GM21515 (cell line): Measurements from ENCODE around the gene IFFO2.
"Not testable (repeated sequence)": the region's sequence is repeated elsewhere in the genome, so short reads cannot be mapped to it uniquely, and the experiment has no call there.

Experiments
- ATAC-seq: cut with Tn5 transposase; IDR thresholded peaks from one replicate; pipeline ENCODE4 v1.9.1; 2021; ENCODE audit not compliant: unreplicated experiment

IFFO2 gene

GRCh38 chr1:18878538-18879214 is 77.8 kb downstream of the IFFO2 start:
- ATAC-seq: no peak

DNA sequence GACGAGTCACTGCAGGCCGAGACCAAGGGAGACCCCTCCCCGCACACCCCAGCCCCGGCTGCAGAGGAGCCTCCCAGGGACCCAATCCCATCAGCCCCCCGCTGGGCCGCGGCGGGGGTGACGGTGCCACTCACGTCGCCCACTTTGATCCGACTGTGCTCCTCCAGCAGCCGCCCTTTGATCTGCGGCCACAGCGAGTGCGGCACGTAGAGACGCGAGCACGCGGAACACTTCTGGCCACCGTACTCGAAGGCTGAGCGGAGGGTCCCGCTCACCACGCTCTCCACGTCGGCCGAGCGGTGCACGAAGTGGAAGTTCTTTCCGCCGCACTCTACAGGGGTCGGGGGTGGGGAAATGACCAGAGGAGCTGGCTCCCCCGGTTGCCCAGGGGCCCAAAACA is 79.2 kb downstream of the IFFO2 start:
- ATAC-seq: no peak

GRCh38 chr1:18876210-18876609 is 80.3 kb downstream of the IFFO2 start:
- no peak for ATAC-seq

DNA sequence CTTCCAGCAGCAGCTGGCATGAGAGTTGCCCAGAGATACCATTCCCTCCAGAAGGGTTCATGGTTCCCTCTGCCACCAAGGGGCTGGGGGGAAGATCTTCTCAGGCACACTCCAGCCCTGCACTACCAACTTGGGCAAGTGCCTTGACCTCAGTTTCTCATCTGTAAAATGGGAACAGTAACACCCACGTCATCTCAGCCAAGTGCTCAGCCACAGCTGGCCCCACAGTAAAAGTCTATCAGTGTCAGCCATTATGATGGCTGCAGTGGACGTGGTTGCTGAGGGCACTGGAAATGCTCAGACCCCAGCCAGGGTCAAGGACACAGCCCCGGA is 80.7 kb downstream of the IFFO2 start:
- ATAC-seq: no peak

DNA sequence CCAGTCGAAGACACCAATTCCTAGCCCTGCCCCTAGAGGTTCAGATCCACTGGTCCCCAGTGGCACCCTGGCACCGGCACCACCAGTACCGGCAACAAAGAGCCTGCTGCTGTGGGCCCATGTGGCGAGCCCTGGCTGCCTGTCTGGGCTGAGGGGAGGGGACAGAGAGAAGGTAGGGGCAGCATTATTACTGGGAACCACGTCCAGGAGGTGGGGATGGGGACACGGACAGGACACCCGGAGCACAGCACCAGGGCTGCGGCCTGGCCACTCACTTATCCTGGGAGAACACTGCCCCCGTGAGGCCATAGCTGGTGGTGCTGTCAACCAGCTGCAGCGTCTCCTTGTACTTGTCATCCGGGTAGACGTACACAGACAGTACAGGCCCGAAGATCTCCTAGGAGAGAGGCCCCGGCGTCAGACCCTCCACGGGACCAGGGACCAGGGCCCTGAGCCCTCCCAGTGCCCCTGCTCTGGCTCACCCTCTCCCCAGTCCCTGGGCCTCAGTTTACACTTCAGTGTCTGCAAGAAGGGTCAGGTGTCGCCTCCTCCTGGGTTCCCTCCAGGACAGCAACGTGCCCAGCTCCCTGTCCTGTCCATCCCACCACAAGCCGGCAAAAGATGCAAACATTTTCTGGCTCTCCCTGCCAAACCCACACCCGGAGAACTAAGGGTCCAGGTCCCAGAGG is 81.2 kb downstream of the IFFO2 start:
- no peak for ATAC-seq

DNA sequence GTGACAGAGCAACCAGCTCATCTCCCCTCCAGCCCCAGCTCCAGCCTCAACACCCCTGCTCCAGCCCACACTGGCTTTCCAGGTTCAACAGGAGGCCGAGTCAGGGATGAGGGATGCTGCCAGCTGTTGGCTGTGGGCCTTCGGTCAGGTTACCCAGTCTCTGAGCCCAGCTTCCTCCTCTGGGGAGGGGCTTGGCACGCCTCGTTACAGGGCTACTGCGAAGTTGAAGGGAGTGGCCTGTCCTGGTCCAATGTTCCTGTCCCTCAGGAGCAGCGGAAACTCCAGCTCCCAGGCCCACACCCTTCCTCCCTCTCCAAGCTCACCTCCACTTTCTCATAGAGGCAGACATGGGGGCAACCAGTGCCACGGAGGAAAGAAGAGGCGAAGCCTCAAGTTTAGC is 81.9 kb downstream of the IFFO2 start:
- ATAC-seq: no peak

- no peak for ATAC-seq
Measured at GRCh38 chr1:18874036-18874435, 82.4 kb downstream of the IFFO2 start.

DNA sequence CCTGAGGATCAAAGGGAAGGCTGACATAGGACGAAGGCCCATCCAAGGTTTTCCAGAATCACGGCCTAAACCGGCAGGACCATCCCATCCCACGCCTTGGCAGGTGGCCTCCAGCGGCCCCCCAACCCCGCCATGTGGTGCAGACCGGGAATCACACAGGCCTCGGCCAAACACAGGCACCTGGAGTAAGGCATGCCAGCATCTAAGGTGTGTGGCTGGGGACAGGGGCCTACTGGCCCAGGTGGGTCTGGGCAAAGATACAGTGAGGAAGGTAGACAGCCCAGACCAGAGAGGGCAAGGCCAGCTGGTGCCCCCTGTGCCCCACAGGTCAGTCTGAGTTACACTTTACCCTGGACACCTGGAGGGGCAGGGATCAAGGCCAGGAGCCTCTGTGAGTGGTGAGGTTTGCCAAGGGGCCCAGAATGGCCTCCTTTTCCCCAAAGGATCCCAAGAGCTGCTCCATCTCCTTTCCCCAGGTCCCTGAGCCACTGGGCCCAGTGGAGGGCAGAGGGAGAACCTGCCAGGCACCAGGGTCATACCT is 84.3 kb downstream of the IFFO2 start:
- ATAC-seq: no peak

GRCh38 chr1:18871401-18872070 is 84.9 kb downstream of the IFFO2 start:
- no peak for ATAC-seq

DNA sequence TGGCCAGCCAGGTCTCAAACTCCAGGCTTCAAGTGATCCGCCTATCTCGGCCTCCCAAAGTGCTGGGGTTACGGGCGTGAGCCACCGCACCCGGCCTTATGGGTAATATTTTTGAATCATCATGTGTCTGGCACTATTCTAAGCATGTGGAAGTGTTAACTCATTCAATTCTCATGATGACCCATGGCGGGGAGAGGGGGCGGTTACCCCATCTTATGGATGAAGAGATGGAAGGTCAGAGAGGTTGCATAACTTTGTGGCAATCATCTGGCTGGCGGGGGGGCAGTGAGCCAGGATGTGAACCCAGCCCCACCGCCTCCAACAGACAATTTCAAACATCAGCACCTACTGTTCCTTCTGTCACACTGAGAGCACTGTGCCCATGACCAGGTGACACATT is 85.5 kb downstream of the IFFO2 start:
- no peak for ATAC-seq

DNA sequence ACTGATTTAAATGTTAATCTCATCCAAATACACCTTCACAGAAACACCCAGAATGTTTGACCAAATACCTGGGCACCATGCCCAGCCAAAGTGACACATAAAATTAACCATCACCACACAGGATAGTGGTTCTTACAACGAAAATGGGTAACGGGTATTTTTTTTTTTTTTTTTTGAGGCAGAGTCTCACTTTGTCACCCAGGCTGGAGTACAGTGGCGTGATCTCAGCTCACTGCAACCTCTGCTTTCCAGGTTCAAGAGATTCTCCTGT is 85.9 kb downstream of the IFFO2 start:
- ATAC-seq: not testable (repeated sequence)

DNA sequence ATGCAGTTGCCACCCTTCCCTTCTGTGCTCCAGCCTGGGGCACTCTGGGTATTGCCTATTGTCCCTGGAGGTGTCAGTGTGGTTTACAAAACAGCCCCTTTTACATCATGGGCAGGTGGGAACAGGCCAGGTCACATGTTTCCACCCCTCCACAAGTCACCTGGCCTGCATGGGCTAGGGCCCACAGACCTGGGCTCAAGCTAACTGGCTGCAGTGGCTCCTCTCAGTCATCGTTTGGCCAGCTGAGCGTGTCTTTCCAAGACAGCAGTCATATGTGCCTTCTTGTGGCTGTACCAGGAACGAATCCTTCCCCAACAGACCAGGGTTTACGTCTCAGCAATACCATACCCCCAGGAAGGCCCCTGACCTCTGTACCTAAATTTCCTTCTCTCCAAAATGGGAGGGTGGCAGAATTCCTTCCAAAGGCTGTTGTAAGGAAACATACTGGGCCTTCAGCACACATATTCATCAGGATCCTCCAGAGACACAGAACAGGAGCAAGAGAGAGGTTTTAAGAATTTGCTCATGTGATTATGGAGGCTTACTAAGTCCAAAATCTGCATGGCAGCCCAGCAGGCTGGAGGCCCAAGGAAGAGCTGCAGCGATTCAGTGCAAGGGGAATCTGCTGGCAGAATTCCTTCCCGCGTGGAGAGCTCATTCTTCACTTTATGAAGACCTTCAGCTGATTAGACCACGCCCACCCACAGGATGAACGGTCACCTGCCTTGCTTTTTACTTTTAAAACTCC is 86.5 kb downstream of the IFFO2 start:
- no peak for ATAC-seq

DNA sequence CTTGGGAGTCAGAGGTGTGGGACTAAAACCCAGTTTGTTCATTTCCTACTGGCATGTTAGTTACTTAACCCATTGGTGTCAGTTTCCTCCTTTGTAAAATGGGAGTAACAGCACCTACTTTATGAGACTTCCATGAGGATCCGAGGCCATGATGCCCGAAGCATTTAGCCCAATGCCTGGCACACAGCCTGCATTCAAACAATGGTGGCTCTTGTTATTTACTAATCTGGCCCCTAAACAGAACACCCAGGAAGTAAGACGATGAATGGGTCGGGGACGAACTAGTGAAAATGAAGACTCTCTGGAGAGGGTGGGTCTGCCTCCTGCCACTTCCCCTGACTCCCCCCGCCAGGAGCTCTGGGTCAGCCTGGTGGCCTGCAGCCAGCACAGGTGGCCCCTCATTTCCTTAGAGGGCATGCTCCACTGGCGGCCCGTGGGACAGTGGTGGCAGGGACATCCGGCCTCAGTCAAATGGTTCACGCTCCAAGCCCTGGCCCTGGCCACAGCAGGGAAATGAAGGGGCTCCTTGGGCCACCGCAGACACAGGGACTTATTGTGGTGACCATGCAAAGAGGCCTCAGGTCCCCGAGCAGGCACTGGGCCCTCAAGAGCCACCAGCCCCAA is 87.6 kb downstream of the IFFO2 start:
- ATAC-seq: no peak

- ATAC-seq: no peak
Measured at GRCh38 chr1:18868354-18868753, 88.1 kb downstream of the IFFO2 start.

GRCh38 chr1:18866846-18867245 is 89.6 kb downstream of the IFFO2 start:
- ATAC-seq: no peak

- ATAC-seq: no peak
Measured at GRCh38 chr1:18866314-18866713, 90.2 kb downstream of the IFFO2 start.

GRCh38 chr1:18865176-18865575 is 91.3 kb downstream of the IFFO2 start:
- ATAC-seq: no peak

- ATAC-seq: no peak
Measured at GRCh38 chr1:18861590-18861989, 94.9 kb downstream of the IFFO2 start.

GRCh38 chr1:18861082-18861481 is 95.4 kb downstream of the IFFO2 start:
- ATAC-seq: no peak

DNA sequence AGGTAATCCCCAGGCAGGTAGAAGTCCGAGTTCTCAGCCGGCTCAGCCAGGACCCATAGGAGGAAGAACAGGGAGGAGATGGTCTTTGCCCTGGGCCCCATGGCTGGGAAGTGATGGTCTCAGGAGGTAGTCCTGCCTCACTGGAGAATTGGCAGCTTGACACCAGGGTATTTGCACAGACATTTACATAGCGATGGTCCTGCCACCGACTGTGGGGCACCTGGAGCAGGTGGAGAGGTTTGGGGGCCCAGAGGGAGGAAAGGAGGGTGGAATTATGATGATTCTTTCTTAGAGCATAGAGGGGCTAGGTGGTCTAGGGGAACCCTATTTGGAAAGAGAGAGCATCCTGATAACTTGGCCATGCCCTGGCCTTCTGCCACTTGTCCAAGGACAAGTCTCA is 96.9 kb downstream of the IFFO2 start, which contains the start of gene TAS1R2:
TSS of gene TAS1R2 (minus strand) at position 101 of the 400 bp plus-strand sequence. CDS start at position 101, 0 bp downstream.
- no peak for ATAC-seq

DNA sequence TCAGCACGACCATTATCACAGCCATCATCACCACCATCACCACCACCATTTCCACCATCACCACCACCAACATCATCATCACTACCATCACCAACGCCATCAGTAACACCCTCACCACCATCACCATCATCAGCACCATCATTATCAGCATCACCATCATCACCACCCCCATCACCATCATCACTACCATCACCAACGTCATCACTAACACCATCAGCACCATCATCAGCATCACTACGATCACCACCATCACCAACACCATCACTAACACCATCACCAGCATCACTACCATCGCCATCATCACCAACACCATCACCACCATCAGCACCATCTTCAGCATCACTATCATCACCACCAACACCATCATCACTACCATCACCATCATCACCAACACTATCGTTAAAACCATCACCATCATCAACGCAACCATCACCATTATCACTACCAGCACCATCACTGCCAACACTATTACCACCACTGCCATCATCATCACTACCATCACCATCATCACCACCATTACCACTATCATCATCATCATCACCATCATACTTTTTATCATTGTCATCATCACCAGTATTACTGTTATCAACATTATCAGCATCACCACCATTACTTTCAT is 98.3 kb downstream of the IFFO2 start:
- ATAC-seq: no peak
